IMR-90 (cell line): Measurements from ENCODE around the gene ZBTB7B. TPM values are rescaled to one million over a fixed set of nuclear protein-coding genes. Genes with fewer than 3 reads are reported as not detected.
A peak's percentile ranks its signal among the peaks of the same experiment; 100 is the strongest.

Source experiments
- ATAC-seq: fragments of 200-7000 bp; cut with Tn5 transposase; 2 replicates; pipeline ENCODE4 v1.9.1; 2020; ENCODE audit warnings: low read depth, mild to moderate bottlenecking, moderate library complexity
- BruUV-seq: library from RNA; stranded (reverse); fragments of 400-500 nt; replicated peaks from 2 replicates; lab custom pipeline; 2021; lab: Mats Ljungman, UMichigan
- CTCF ChIA-PET: fragments of 300-600 bp; formaldehyde crosslinking; extraction: SDS; loops from one replicate; lab custom pipeline; 2021; ENCODE audit warnings: antibody characterized with exemption; lab: Yijun Ruan, JAX
- POLR2A ChIA-PET: fragments of 300-600 bp; sonication (Branson Sonifier 250); formaldehyde crosslinking; loops from one replicate; lab custom pipeline; 2022; ENCODE audit warnings: antibody characterized with exemption; ENCODE audit not compliant: unreplicated experiment; lab: Charles Lee
- DNase-seq: peaks from one replicate; pipeline ENCODE4 v3.0.0; 2013
- H2AFZ ChIP-seq: replicated peaks from 2 replicates; pipeline ENCODE3; 2013; ENCODE audit warnings: low read length, mild to moderate bottlenecking; ENCODE audit not compliant: poor library complexity
- H2AK5ac ChIP-seq: 2 replicates; pipeline ENCODE4 v1.6.1; 2013; ENCODE audit warnings: low read depth, low read length, inconsistent platforms
- H2AK9ac ChIP-seq: replicated peaks from 2 replicates; pipeline ENCODE3; 2013; ENCODE audit warnings: mild to moderate bottlenecking, low read depth, low read length, moderate library complexity; ENCODE audit not compliant: poor library complexity
- H2BK120ac ChIP-seq: 2 replicates; pipeline ENCODE4 v1.6.1; 2013; ENCODE audit warnings: low read depth, low read length, inconsistent platforms
- H2BK15ac ChIP-seq: 3 replicates; pipeline ENCODE4 v1.6.1; 2013; ENCODE audit warnings: low read depth, low read length, inconsistent platforms
- H2BK20ac ChIP-seq: 2 replicates; pipeline ENCODE4 v1.6.1; 2013; ENCODE audit warnings: low read depth, mild to moderate bottlenecking, inconsistent platforms, low read length, moderate library complexity
- H2BK5ac ChIP-seq: 2 replicates; pipeline ENCODE4 v1.6.1; 2013; ENCODE audit warnings: mild to moderate bottlenecking, low read depth, low read length, inconsistent platforms; ENCODE audit not compliant: poor library complexity, severe bottlenecking
- H3K14ac ChIP-seq: replicated peaks from 2 replicates; pipeline ENCODE4 v1.6.1; 2013; ENCODE audit warnings: low read depth, low read length, inconsistent platforms
- H3K18ac ChIP-seq: 2 replicates; pipeline ENCODE4 v1.6.1; 2013; ENCODE audit warnings: low read depth, low read length, control low read depth
- H3K23ac ChIP-seq: 2 replicates; pipeline ENCODE4 v1.6.1; 2013; ENCODE audit warnings: low read depth, low read length, inconsistent platforms
- H3K27ac ChIP-seq: 2 replicates; pipeline ENCODE4 v1.5.1; 2013; ENCODE audit warnings: mild to moderate bottlenecking, control low read depth, low read length; ENCODE audit not compliant: insufficient read depth
- H3K27me3 ChIP-seq: 2 replicates; pipeline ENCODE4 v1.6.1; 2013; ENCODE audit warnings: low read length; ENCODE audit not compliant: control insufficient read depth, insufficient read depth
- H3K36me3 ChIP-seq: 2 replicates; pipeline ENCODE4 v1.6.1; 2013; ENCODE audit warnings: low read length, mixed read lengths; ENCODE audit not compliant: control insufficient read depth, insufficient read depth
- H3K4ac ChIP-seq: 2 replicates; pipeline ENCODE4 v1.6.1; 2013; ENCODE audit warnings: low read depth, low read length, inconsistent platforms
- H3K4me1 ChIP-seq: 2 replicates; pipeline ENCODE4 v1.6.1; 2013; ENCODE audit warnings: low read length, mixed read lengths; ENCODE audit not compliant: control insufficient read depth, insufficient read depth
- H3K4me2 ChIP-seq: 2 replicates; pipeline ENCODE4 v1.6.1; 2013; ENCODE audit warnings: low read depth, mild to moderate bottlenecking, control low read depth, low read length, moderate library complexity
- H3K4me3 ChIP-seq: 2 replicates; pipeline ENCODE4 v1.5.1; 2013; ENCODE audit warnings: low read depth, mild to moderate bottlenecking, control low read depth, low read length, moderate library complexity; ENCODE audit not compliant: insufficient read depth
- H3K56ac ChIP-seq: 2 replicates; pipeline ENCODE4 v1.6.1; 2013; ENCODE audit warnings: low read length, inconsistent platforms; ENCODE audit not compliant: insufficient read depth; ENCODE audit errors: extremely low read depth
- H3K79me1 ChIP-seq, 2 experiments: 2 replicates each; pipeline ENCODE4 v1.6.1; 2013; ENCODE audit warnings: low read length in 2 of 2, inconsistent platforms in 1 of 2, low read depth in 1 of 2
- H3K9ac ChIP-seq: 2 replicates; pipeline ENCODE4 v1.6.1; 2013; ENCODE audit warnings: low read depth, low read length, control low read depth
- H3K9me1 ChIP-seq: 2 replicates; pipeline ENCODE4 v1.6.1; 2013; ENCODE audit warnings: low read length, inconsistent platforms; ENCODE audit not compliant: insufficient read depth
- H3K9me3 ChIP-seq: 2 replicates; pipeline ENCODE4 v1.6.1; 2013; ENCODE audit warnings: low read length; ENCODE audit not compliant: control insufficient read depth, insufficient read depth
- H4K20me1 ChIP-seq: 2 replicates; pipeline ENCODE4 v1.6.1; 2013; ENCODE audit warnings: low read length, inconsistent platforms; ENCODE audit not compliant: insufficient read depth
- H4K5ac ChIP-seq: 2 replicates; pipeline ENCODE4 v1.6.1; 2013; ENCODE audit warnings: mild to moderate bottlenecking, low read depth, low read length, control low read depth
- H4K8ac ChIP-seq, 2 experiments: 2 replicates each; pipeline ENCODE4 v1.6.1; 2013; ENCODE audit warnings: low read depth in 2 of 2, low read length in 2 of 2, control low read depth in 1 of 2, inconsistent platforms in 1 of 2
- H4K91ac ChIP-seq: 2 replicates; pipeline ENCODE4 v1.6.1; 2013; ENCODE audit warnings: low read depth, low read length, inconsistent platforms; ENCODE audit not compliant: insufficient read depth
- BHLHE40 ChIP-seq: fragments of 150-350 bp; IDR thresholded peaks from 2 replicates; pipeline ENCODE4 v1.6.1; 2016; ENCODE audit warnings: mild to moderate bottlenecking, low read depth, low read length
- CEBPB ChIP-seq: IDR thresholded peaks from 2 replicates; pipeline ENCODE4 v1.6.1; 2012; ENCODE audit warnings: low read depth, low read length, improper control_type of control experiment
- CHD1 ChIP-seq: IDR thresholded peaks from 2 replicates; pipeline ENCODE4 v1.6.1; 2012; ENCODE audit warnings: low read depth, low read length, improper control_type of control experiment
- CTCF ChIP-seq: conservative IDR thresholded peaks from 2 replicates; pipeline ENCODE4 v1.5.1; 2012; ENCODE audit warnings: mild to moderate bottlenecking, low read depth, low read length, improper control_type of control experiment
- ELK1 ChIP-seq: fragments of 150-350 bp; IDR thresholded peaks from 2 replicates; pipeline ENCODE4 v1.6.1; 2016; ENCODE audit warnings: low read depth, mild to moderate bottlenecking, low read length, moderate library complexity, borderline replicate concordance
- FOS ChIP-seq: fragments of 150-350 bp; IDR thresholded peaks from 2 replicates; pipeline ENCODE4 v1.6.1; 2016; ENCODE audit warnings: low read depth, low read length
- MAFK ChIP-seq: IDR thresholded peaks from 2 replicates; pipeline ENCODE4 v1.6.1; 2012; ENCODE audit warnings: low read depth, low read length, improper control_type of control experiment
- MAZ ChIP-seq: IDR thresholded peaks from 2 replicates; pipeline ENCODE4 v1.6.1; 2012; ENCODE audit warnings: low read depth, mild to moderate bottlenecking, low read length, improper control_type of control experiment, moderate library complexity, borderline replicate concordance
- MXI1 ChIP-seq: IDR thresholded peaks from 2 replicates; pipeline ENCODE4 v1.6.1; 2012; ENCODE audit warnings: low read depth, mild to moderate bottlenecking, low read length, moderate library complexity, borderline replicate concordance
- NFE2L2 ChIP-seq: fragments of 150-350 bp; IDR thresholded peaks from 2 replicates; pipeline ENCODE4 v1.6.1; 2016; ENCODE audit warnings: low read depth, mild to moderate bottlenecking, low read length
- POLR2A ChIP-seq: IDR thresholded peaks from 2 replicates; pipeline ENCODE4 v1.6.1; 2012; ENCODE audit warnings: mild to moderate bottlenecking, low read depth, low read length
- RAD21 ChIP-seq: IDR thresholded peaks from 2 replicates; pipeline ENCODE4 v1.6.1; 2012; ENCODE audit warnings: low read length, improper control_type of control experiment
- RCOR1 ChIP-seq: IDR thresholded peaks from 2 replicates; pipeline ENCODE4 v1.6.1; 2012; ENCODE audit warnings: mild to moderate bottlenecking, low read length, improper control_type of control experiment; ENCODE audit not compliant: insufficient replicate concordance
- RFX5 ChIP-seq: IDR thresholded peaks from 2 replicates; pipeline ENCODE4 v1.8.0; 2012; ENCODE audit warnings: low read depth, mild to moderate bottlenecking, low read length, moderate library complexity
- SMC3 ChIP-seq: fragments of 150-350 bp; IDR thresholded peaks from 2 replicates; pipeline ENCODE4 v1.6.1; 2016; ENCODE audit warnings: low read depth, mild to moderate bottlenecking, antibody characterized with exemption, low read length, moderate library complexity
- USF2 ChIP-seq: fragments of 150-350 bp; IDR thresholded peaks from 2 replicates; pipeline ENCODE4 v1.6.1; 2017; ENCODE audit warnings: mild to moderate bottlenecking, antibody characterized with exemption, low read length, low read depth
- WGBS, 2 experiments: methylation state at CpG; one replicate each; pipeline versions ENCODE4 v1.1.5 to v1.1.7; 2013; ENCODE audit warnings: missing lambda C conversion rate in 2 of 2; ENCODE audit not compliant: insufficient read length in 1 of 2; ENCODE audit errors: extremely low coverage in 2 of 2; 5-methylcytosine and 5-hydroxymethylcytosine counted together
- dilution Hi-C: fragments of 300-500 bp; cut with HindIII; formaldehyde crosslinking; loops from one replicate; pipeline ENCODE4 v1.14.3; 2018; ENCODE audit warnings: low sequenced_read_pairs; ENCODE audit not compliant: unreplicated experiment
- in situ Hi-C: fragments of 300-500 bp; cut with MboI; formaldehyde crosslinking; loops from 3 replicates; pipeline ENCODE4 v1.14.3; 2019; ENCODE audit warnings: low sequenced_read_pairs, inconsistent platforms, mixed read lengths
- intact Hi-C: fragments of 100-400 bp; cut with micrococcal nuclease; formaldehyde crosslinking; loops from 2 replicates; pipeline ENCODE4 v1.10.0; 2022
- polyA plus RNA-seq, 3 experiments: library from polyadenylated mRNA; depleted of rRNA; stranded (reverse); fragments of >200 nt; gene quantifications; 2 replicates each; pipeline ENCODE4 v1.2.3, GENCODE V29; 2012; ENCODE audit warnings: low replicate concordance in 1 of 3
- total RNA-seq: library from RNA; depleted of rRNA; stranded (reverse); fragments of >200 nt; gene quantifications from 2 replicates; pipeline ENCODE4 v1.2.3, GENCODE V29; 2012

ZBTB7B gene
- total and polyA plus RNA-seq, 2 of the 4 experiments (the other 2 are of a cell fraction), result 7.7 to 17.4 TPM

GRCh38 chr1:155026154-155026553, 23.6 kb downstream of the ZBTB7B start:
- ATAC-seq, result no peak
- H3K36me3 ChIP-seq, result no peaks in the 10 kb centered on the region
- H3K23ac ChIP-seq, result no peak overlapping the region
- intact Hi-C loops, result no loop called here
- H2AK9ac ChIP-seq, result no peak overlapping the region
- CTCF ChIA-PET, result interaction anchor here (1.0 kb wide), 1 partner anchor 27 kb away, joined by 3 read pairs; no protein-coding TSS in a partner anchor
- no peak for DNase-seq
- no peak overlapping the region for H3K4me3 ChIP-seq
- no peak overlapping the region for H2BK15ac ChIP-seq
- TF ChIP-seq CTCF (no peak), RAD21 (no peak), RCOR1 (no peak), MAZ (no peak), CHD1 (no peak), SMC3 (no peak), POLR2A (no peak), FOS (no peak), BHLHE40 (no peak), RFX5 (no peak), USF2 (no peak), CEBPB (no peak), ELK1 (no peak), NFE2L2 (no peak), MAFK (no peak), MXI1 (no peak)
- no peak overlapping the region for H2BK120ac ChIP-seq
- H4K20me1 ChIP-seq, result no peaks in the 10 kb centered on the region; the same call in 1 of the 2 replicates
- dilution Hi-C loops, result no loop called here
- no peak overlapping the region for H2AK5ac ChIP-seq
- H3K27ac ChIP-seq, result no peak overlapping the region
- no peaks in the 10 kb centered on the region for H3K9me3 ChIP-seq
- in situ Hi-C loops, result no loop called here
- 60% methylated on average over 1 of the region's 9 CpGs; no CpG with 5 or more reads in 1 of the 2 experiments for WGBS, 2 experiments
- no peak overlapping the region for H4K91ac ChIP-seq
- peaks cover 3% of the 10 kb centered on the region; the same call in 1 of the 2 replicates for H3K4me1 ChIP-seq
- H2AFZ ChIP-seq, result peak overlapping the region; percentile 65
- H3K79me1 ChIP-seq, result no peaks in the 10 kb centered on the region
- BruUV-seq, result no TSS peak
- H3K9ac ChIP-seq, result no peak overlapping the region
- H3K27me3 ChIP-seq, result peaks cover 18% of the 10 kb centered on the region
- no peak overlapping the region for H4K8ac ChIP-seq
- H2BK5ac ChIP-seq, result no peak overlapping the region
- H3K9me1 ChIP-seq, result peaks cover 4% of the 10 kb centered on the region
- H3K56ac ChIP-seq, result no peak overlapping the region
- no peak overlapping the region for H4K5ac ChIP-seq
- H3K14ac ChIP-seq, result no peak overlapping the region
- no peak overlapping the region for H3K4ac ChIP-seq
- no peak overlapping the region for H3K18ac ChIP-seq
- POLR2A ChIA-PET, result no interaction called here
- H3K4me2 ChIP-seq, result no peak overlapping the region
- no peak overlapping the region for H2BK20ac ChIP-seq
